ENCODE data around the gene PLA2G4E.

Gene PLA2G4E

GRCh38 chr15:41932511-41933289 lies 88.1 kb downstream of the PLA2G4E start:
- no peak for DNase-seq

GRCh38 chr15:41932101-41932500 lies 88.7 kb downstream of the PLA2G4E start:
- DNase-seq, result no peak
